H1 (cell line): Measurements from ENCODE around the gene ASB1. TPM values are rescaled to one million over a fixed set of nuclear protein-coding genes. Genes with fewer than 3 reads are reported as not detected.

ENCODE experiments used
- BRCA1 ChIP-seq: IDR thresholded peaks from 2 replicates; pipeline ENCODE4 v1.6.1; 2012; ENCODE audit warnings: low read depth, low read length, improper control_type of control experiment
- CBX8 ChIP-seq: fragments of 300-800, 300-1000 bp; sonication (generic); IDR thresholded peaks from 2 replicates; pipeline ENCODE4 v1.7.1; 2016; ENCODE audit warnings: low read depth, low read length, borderline replicate concordance
- CHD7 ChIP-seq: fragments of 300-600 bp; sonication (generic); IDR thresholded peaks from 2 replicates; pipeline ENCODE4 v1.7.1; 2012; ENCODE audit warnings: low read length, moderate library complexity, mild to moderate bottlenecking, inconsistent platforms; ENCODE audit not compliant: insufficient replicate concordance
- KDM4A ChIP-seq: IDR thresholded peaks from one replicate; pipeline ENCODE4 v1.7.1; 2012; ENCODE audit warnings: low read depth, mild to moderate bottlenecking, moderate library complexity, low read length, inconsistent platforms; ENCODE audit not compliant: severe bottlenecking
- NRF1 ChIP-seq: IDR thresholded peaks from 2 replicates; pipeline ENCODE4 v1.6.1; 2011; ENCODE audit warnings: mild to moderate bottlenecking, low read depth, low read length, improper control_type of control experiment
- SIRT6 ChIP-seq: IDR thresholded peaks from one replicate; pipeline ENCODE4 v1.7.1; 2012; ENCODE audit warnings: low read length, inconsistent platforms
- polyA plus RNA-seq, 7 experiments: library from polyadenylated mRNA; depleted of rRNA in 3 of 7; stranded (reverse) in 5 of 7; unstranded in 2 of 7; fragments of >200 nt in 5 of 7; fragments of 200-250 nt in 2 of 7; gene quantifications; 1 replicate in 5 of 7; 2 replicates in 1 of 7; 4 replicates in 1 of 7; pipeline versions ENCODE4 v1.2.1 to v1.2.3, GENCODE V29; 2011 to 2013; ENCODE audit warnings: missing spikeins in 2 of 7, mixed read lengths in 2 of 7
- total RNA-seq: library from RNA; stranded (reverse); fragmentation: NEBNext Ultra II Directional; extraction: Animal tissue kit (Norgen Biotek cat#: 25700); gene quantifications from 2 replicates; pipeline ENCODE4 v1.2.1, GENCODE V29; 2021

The ASB1 gene
- total and polyA plus RNA-seq, 2 of the 8 experiments (the other 6 are each of a cell fraction or from before 2014, with no cell fraction given): 24.1 to 36.0 TPM

GRCh38 chr2:238492840-238493239, 66.1 kb downstream of the ASB1 start (continued):
- TF ChIP-seq NRF1: no peak
- no peak for TF ChIP-seq BRCA1
- no peak for TF ChIP-seq SIRT6
- TF ChIP-seq CHD7: no peak
- no peak for TF ChIP-seq KDM4A
- no peak for TF ChIP-seq CBX8
